HG02588 (cell line): Measurements from ENCODE around the gene SH3PXD2A.

Experiments
- ATAC-seq: cut with Tn5 transposase; IDR thresholded peaks from one replicate; pipeline ENCODE4 v1.9.1; 2021; ENCODE audit warnings: mild to moderate bottlenecking, moderate library complexity; ENCODE audit not compliant: unreplicated experiment

The SH3PXD2A gene

GRCh38 chr10:103572347-103573204 is 282.8 kb downstream of the SH3PXD2A start:
- no peak for ATAC-seq

GRCh38 chr10:103571656-103571975 is 283.8 kb downstream of the SH3PXD2A start:
- ATAC-seq: no peak

GRCh38 chr10:103570844-103571655 is 284.3 kb downstream of the SH3PXD2A start:
- ATAC-seq: no peak

- no peak for ATAC-seq
Observed at GRCh38 chr10:103569896-103570295, 285.5 kb downstream of the SH3PXD2A start.

GRCh38 chr10:103568505-103568904 is 286.9 kb downstream of the SH3PXD2A start:
- ATAC-seq: no peak

- no peak for ATAC-seq
Observed at GRCh38 chr10:103566536-103566935, 288.8 kb downstream of the SH3PXD2A start.

- no peak for ATAC-seq
Observed at GRCh38 chr10:103564776-103565520, 290.4 kb downstream of the SH3PXD2A start.

GRCh38 chr10:103564116-103564501 is 291.3 kb downstream of the SH3PXD2A start:
- ATAC-seq: no peak

- no peak for ATAC-seq
Observed at GRCh38 chr10:103563231-103564115, 291.9 kb downstream of the SH3PXD2A start.

GRCh38 chr10:103562383-103562782 is 293.0 kb downstream of the SH3PXD2A start:
- no peak for ATAC-seq

GRCh38 chr10:103560886-103561285 is 294.5 kb downstream of the SH3PXD2A start:
- no peak for ATAC-seq

GRCh38 chr10:103559776-103560175 is 295.6 kb downstream of the SH3PXD2A start:
- ATAC-seq: no peak

GRCh38 chr10:103558911-103559310 is 296.5 kb downstream of the SH3PXD2A start:
- ATAC-seq: no peak

GRCh38 chr10:103557455-103557854 is 297.9 kb downstream of the SH3PXD2A start:
- ATAC-seq: no peak

GRCh38 chr10:103556383-103557007 is 298.9 kb downstream of the SH3PXD2A start:
- ATAC-seq: no peak

GRCh38 chr10:103555712-103556111 is 299.7 kb downstream of the SH3PXD2A start:
- no peak for ATAC-seq

GRCh38 chr10:103555325-103555649 is 300.1 kb downstream of the SH3PXD2A start:
- ATAC-seq: no peak

- ATAC-seq: no peak
Observed at GRCh38 chr10:103554488-103555324, 300.7 kb downstream of the SH3PXD2A start.
